Retinal pigment epithelial cell (primary cell): ENCODE results near the gene APOL6.

Experiments used
- DNase-seq: peaks from one replicate; pipeline ENCODE4 v3.0.0-alpha.2; 2010; ENCODE audit warnings: low read depth
- H3K4me3 ChIP-seq: 2 replicates; pipeline ENCODE4 v1.5.1; 2011; ENCODE audit warnings: mild to moderate bottlenecking, low read length, control low read depth, moderate library complexity
- TF ChIP-seq, protein P1 (sequence below): conservative IDR thresholded peaks from 2 replicates; pipeline ENCODE4 v1.5.1; 2011; ENCODE audit warnings: low read depth, low read length, control low read depth, inconsistent platforms

Gene APOL6

DNA sequence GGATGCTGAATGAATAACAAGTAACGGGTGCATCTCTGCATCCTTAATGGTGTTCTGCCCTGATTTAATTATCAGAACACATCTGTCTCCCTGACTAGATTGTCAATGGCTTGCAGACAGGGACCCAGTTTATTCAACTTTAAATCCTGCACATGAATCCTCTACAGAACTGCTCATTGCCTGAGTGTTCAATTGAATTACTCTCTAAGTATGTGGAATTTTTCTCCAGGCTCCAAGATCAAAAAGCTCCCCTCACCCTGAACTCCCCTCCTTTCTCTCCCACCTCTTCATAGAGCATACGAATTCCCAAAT is 42.9 kb upstream of the APOL6 start:
- no peak overlapping the region for H3K4me3 ChIP-seq
- TF ChIP-seq, protein P1, sequence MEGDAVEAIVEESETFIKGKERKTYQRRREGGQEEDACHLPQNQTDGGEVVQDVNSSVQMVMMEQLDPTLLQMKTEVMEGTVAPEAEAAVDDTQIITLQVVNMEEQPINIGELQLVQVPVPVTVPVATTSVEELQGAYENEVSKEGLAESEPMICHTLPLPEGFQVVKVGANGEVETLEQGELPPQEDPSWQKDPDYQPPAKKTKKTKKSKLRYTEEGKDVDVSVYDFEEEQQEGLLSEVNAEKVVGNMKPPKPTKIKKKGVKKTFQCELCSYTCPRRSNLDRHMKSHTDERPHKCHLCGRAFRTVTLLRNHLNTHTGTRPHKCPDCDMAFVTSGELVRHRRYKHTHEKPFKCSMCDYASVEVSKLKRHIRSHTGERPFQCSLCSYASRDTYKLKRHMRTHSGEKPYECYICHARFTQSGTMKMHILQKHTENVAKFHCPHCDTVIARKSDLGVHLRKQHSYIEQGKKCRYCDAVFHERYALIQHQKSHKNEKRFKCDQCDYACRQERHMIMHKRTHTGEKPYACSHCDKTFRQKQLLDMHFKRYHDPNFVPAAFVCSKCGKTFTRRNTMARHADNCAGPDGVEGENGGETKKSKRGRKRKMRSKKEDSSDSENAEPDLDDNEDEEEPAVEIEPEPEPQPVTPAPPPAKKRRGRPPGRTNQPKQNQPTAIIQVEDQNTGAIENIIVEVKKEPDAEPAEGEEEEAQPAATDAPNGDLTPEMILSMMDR: no peak
- no peak for DNase-seq

DNA sequence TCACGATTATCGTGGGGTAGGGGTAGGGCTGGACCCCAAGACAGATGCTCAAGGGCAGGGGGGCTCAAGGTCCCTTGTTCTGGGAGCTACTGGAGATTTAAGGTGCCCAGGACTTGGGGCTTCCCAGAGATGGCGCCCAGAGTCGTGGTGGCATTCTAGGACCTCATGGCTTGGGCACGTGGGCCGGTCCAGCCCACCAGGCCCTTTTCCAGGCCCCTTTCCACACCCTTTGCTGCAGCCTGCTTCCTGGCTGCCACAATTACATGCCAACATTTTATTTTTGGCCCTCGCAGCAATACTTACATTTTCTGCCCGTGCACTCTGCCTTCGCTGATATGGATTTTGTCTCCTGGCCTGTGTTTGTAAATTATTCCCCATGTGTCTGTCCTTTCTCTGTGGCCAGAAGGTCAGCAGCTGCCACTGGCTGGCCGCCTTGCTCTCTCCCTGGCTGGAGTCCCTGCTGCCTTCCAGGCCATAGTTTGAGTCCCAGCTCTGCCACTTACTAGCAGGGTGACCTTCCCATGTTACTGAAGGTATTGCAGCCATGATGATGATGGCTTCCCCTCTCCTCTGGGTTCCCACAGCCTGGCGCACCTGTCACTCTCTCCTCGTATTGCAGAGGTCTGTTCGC is 42.3 kb upstream of the APOL6 start:
- H3K4me3 ChIP-seq: no peak overlapping the region
- no peak for DNase-seq
- TF ChIP-seq, protein P1: no peak

DNA sequence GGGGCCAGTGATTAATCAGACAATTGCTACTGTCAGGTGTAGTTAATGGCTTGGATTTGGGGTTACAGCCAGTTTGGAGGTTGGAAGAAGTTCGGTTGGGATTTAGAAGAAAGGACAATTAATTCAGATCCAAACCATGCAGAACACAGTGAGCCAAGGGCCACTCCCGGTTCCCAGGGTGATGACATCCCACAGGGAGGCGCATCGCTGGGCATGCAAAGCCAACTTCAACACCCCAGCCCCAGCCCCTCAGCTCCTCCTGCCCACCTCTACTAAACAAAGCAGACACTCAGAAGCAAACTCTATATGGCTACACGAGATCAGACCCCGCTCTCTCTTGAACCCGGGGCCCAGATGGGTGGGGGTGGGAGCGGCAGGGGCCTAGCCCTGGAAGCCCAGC is 41.3 kb upstream of the APOL6 start:
- TF ChIP-seq, protein P1: no peak
- DNase-seq: no peak
- H3K4me3 ChIP-seq: no peak overlapping the region

DNA sequence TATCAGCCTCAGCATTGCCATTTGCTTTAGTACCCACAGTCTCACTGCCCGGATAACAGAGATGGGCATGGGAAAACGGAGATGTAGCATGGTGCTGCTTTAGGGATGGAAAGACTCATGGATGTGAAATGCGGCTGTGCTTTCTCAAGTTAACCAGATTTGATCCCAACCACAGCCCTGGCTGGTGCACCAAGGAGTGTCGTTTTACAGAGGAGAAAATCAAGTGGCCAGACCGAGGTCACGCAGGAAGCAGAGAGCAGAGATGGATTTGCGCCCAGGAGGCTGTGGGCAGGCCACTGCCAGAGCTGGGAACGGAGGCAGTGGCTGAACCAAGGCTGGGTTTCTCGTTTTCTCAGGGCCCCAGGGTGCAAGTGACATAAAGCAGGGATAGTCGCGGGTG is 40.2 kb upstream of the APOL6 start:
- H3K4me3 ChIP-seq: no peak overlapping the region
- TF ChIP-seq, protein P1: no peak
- no peak for DNase-seq

GRCh38 chr22:35609261-35609660 is 39.0 kb upstream of the APOL6 start:
- H3K4me3 ChIP-seq: no peak overlapping the region
- DNase-seq: no peak
- TF ChIP-seq, protein P1: no peak

GRCh38 chr22:35609761-35610160 is 38.5 kb upstream of the APOL6 start:
- DNase-seq: no peak
- H3K4me3 ChIP-seq: no peak overlapping the region
- TF ChIP-seq, protein P1: no peak

DNA sequence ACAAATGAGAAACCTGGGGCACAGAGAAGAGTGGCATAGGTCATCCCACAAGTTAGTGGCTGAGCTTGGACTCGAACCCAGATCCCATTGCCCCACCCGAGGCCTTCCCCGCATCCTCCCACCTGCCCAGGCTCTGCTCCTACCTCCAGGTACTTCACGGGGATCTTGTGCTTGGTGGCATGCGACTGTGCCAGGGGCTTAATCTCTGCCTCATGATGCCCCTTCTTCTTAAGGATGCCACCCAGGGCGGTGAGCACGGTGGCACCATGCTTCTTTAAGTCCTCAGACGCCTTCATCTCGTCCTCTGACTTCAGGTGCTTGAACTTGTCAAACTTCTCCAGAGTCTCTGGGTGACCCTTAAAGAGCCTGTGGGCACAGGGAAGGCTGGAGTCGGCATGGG is 37.5 kb upstream of the APOL6 start:
- no peak for DNase-seq
- no peak overlapping the region for H3K4me3 ChIP-seq
- TF ChIP-seq, protein P1: no peak
